Stimulated activated naive CD8-positive, alpha-beta T cell treated with anti-CD3 and anti-CD28 coated beads, Interleukin-15, Interleukin-2, amounts not matched to agents 100 ng/mL and 50 ng/mL, for 24 hours (primary cell): ENCODE results near the gene NPAS3.

Experiments used
- H3K27ac Mint-ChIP-seq: one replicate; pipeline ENCODE4 v1.8.0; 2021; ENCODE audit warnings: mild to moderate bottlenecking, mixed read lengths
- H3K27me3 Mint-ChIP-seq: one replicate; pipeline ENCODE4 v1.8.0; 2021; ENCODE audit warnings: mixed read lengths
- H3K36me3 Mint-ChIP-seq: one replicate; pipeline ENCODE4 v1.8.0; 2021; ENCODE audit warnings: low read depth, mixed read lengths
- H3K4me1 Mint-ChIP-seq: one replicate; pipeline ENCODE4 v1.8.0; 2021; ENCODE audit warnings: low read depth, mixed read lengths
- H3K4me3 Mint-ChIP-seq: one replicate; pipeline ENCODE4 v1.8.0; 2021; ENCODE audit warnings: mild to moderate bottlenecking, mixed read lengths
- H3K9me3 Mint-ChIP-seq: one replicate; pipeline ENCODE4 v1.8.0; 2021; ENCODE audit warnings: mixed read lengths

NPAS3 gene

GRCh38 chr14:33560718-33561431, 622.2 kb downstream of the NPAS3 start:
- H3K36me3 Mint-ChIP-seq = no peaks in the 10 kb centered on the region
- no peaks in the 10 kb centered on the region for H3K4me1 Mint-ChIP-seq
- no peak overlapping the region for H3K4me3 Mint-ChIP-seq
- no peaks in the 10 kb centered on the region for H3K9me3 Mint-ChIP-seq
- no peaks in the 10 kb centered on the region for H3K27me3 Mint-ChIP-seq
- H3K27ac Mint-ChIP-seq = no peak overlapping the region

GRCh38 chr14:33561488-33562175, 623.0 kb downstream of the NPAS3 start:
- Mint-ChIP-seq H3K36me3 (no peaks in the 10 kb centered on the region), H3K4me3 (no peak overlapping the region), H3K9me3 (no peaks in the 10 kb centered on the region), H3K27ac (no peak overlapping the region), H3K4me1 (no peaks in the 10 kb centered on the region), H3K27me3 (no peaks in the 10 kb centered on the region)

GRCh38 chr14:33563191-33563900, 624.7 kb downstream of the NPAS3 start:
- Mint-ChIP-seq H3K4me1 (no peaks in the 10 kb centered on the region), H3K27ac (no peak overlapping the region), H3K4me3 (no peak overlapping the region), H3K9me3 (no peaks in the 10 kb centered on the region), H3K36me3 (no peaks in the 10 kb centered on the region), H3K27me3 (no peaks in the 10 kb centered on the region)

GRCh38 chr14:33563901-33564197, 625.2 kb downstream of the NPAS3 start:
- H3K9me3 Mint-ChIP-seq = no peaks in the 10 kb centered on the region
- H3K4me3 Mint-ChIP-seq = no peak overlapping the region
- H3K27ac Mint-ChIP-seq = no peak overlapping the region

GRCh38 chr14:33564774-33565630, 626.3 kb downstream of the NPAS3 start:
- H3K4me1 Mint-ChIP-seq = no peaks in the 10 kb centered on the region
- no peak overlapping the region for H3K27ac Mint-ChIP-seq
- no peaks in the 10 kb centered on the region for H3K27me3 Mint-ChIP-seq
- no peaks in the 10 kb centered on the region for H3K9me3 Mint-ChIP-seq
- no peak overlapping the region for H3K4me3 Mint-ChIP-seq
- H3K36me3 Mint-ChIP-seq = no peaks in the 10 kb centered on the region

More at GRCh38 chr14:33563901-33564197, 625.2 kb downstream of the NPAS3 start:
- Mint-ChIP-seq H3K36me3 (no peaks in the 10 kb centered on the region), H3K27me3 (no peaks in the 10 kb centered on the region), H3K4me1 (no peaks in the 10 kb centered on the region)

GRCh38 chr14:33566082-33566481, 627.4 kb downstream of the NPAS3 start:
- H3K27ac Mint-ChIP-seq = no peak overlapping the region
- no peaks in the 10 kb centered on the region for H3K9me3 Mint-ChIP-seq
- no peaks in the 10 kb centered on the region for H3K27me3 Mint-ChIP-seq
- H3K4me1 Mint-ChIP-seq = no peaks in the 10 kb centered on the region
- H3K36me3 Mint-ChIP-seq = no peaks in the 10 kb centered on the region
- H3K4me3 Mint-ChIP-seq = no peak overlapping the region

- H3K36me3 Mint-ChIP-seq = no peaks in the 10 kb centered on the region
- no peak overlapping the region for H3K4me3 Mint-ChIP-seq
- H3K4me1 Mint-ChIP-seq = no peaks in the 10 kb centered on the region
- no peaks in the 10 kb centered on the region for H3K27me3 Mint-ChIP-seq
- H3K9me3 Mint-ChIP-seq = no peaks in the 10 kb centered on the region
- H3K27ac Mint-ChIP-seq = no peak overlapping the region
Observed at GRCh38 chr14:33567023-33567728, 628.5 kb downstream of the NPAS3 start.

- H3K9me3 Mint-ChIP-seq = no peaks in the 10 kb centered on the region
- H3K27me3 Mint-ChIP-seq = no peaks in the 10 kb centered on the region
- H3K36me3 Mint-ChIP-seq = no peaks in the 10 kb centered on the region
- H3K27ac Mint-ChIP-seq = no peak overlapping the region
- no peaks in the 10 kb centered on the region for H3K4me1 Mint-ChIP-seq
- H3K4me3 Mint-ChIP-seq = no peak overlapping the region
Observed at GRCh38 chr14:33567731-33568130, 629.1 kb downstream of the NPAS3 start.

- Mint-ChIP-seq H3K4me1 (no peaks in the 10 kb centered on the region), H3K9me3 (no peaks in the 10 kb centered on the region), H3K27ac (no peak overlapping the region), H3K36me3 (no peaks in the 10 kb centered on the region), H3K4me3 (no peak overlapping the region), H3K27me3 (no peaks in the 10 kb centered on the region)
Observed at GRCh38 chr14:33568935-33569579, 630.4 kb downstream of the NPAS3 start.

GRCh38 chr14:33569821-33570687, 631.4 kb downstream of the NPAS3 start:
- Mint-ChIP-seq H3K36me3 (no peaks in the 10 kb centered on the region), H3K27ac (no peak overlapping the region), H3K9me3 (no peaks in the 10 kb centered on the region), H3K4me3 (no peak overlapping the region), H3K4me1 (no peaks in the 10 kb centered on the region), H3K27me3 (no peaks in the 10 kb centered on the region)

- H3K27ac Mint-ChIP-seq = no peak overlapping the region
Observed at GRCh38 chr14:33570694-33571310, 632.1 kb downstream of the NPAS3 start.

GRCh38 chr14:33573301-33573880, 634.7 kb downstream of the NPAS3 start:
- Mint-ChIP-seq H3K27ac (no peak overlapping the region), H3K4me3 (no peak overlapping the region), H3K4me1 (no peaks in the 10 kb centered on the region), H3K27me3 (no peaks in the 10 kb centered on the region), H3K36me3 (no peaks in the 10 kb centered on the region), H3K9me3 (no peaks in the 10 kb centered on the region)

More at GRCh38 chr14:33570694-33571310, 632.1 kb downstream of the NPAS3 start:
- Mint-ChIP-seq H3K27me3 (no peaks in the 10 kb centered on the region), H3K4me1 (no peaks in the 10 kb centered on the region), H3K36me3 (no peaks in the 10 kb centered on the region), H3K9me3 (no peaks in the 10 kb centered on the region), H3K4me3 (no peak overlapping the region)

- H3K27ac Mint-ChIP-seq = no peak overlapping the region
- H3K4me1 Mint-ChIP-seq = no peaks in the 10 kb centered on the region
- H3K4me3 Mint-ChIP-seq = no peak overlapping the region
- H3K9me3 Mint-ChIP-seq = no peaks in the 10 kb centered on the region
- H3K27me3 Mint-ChIP-seq = no peaks in the 10 kb centered on the region
- H3K36me3 Mint-ChIP-seq = no peaks in the 10 kb centered on the region
Observed at GRCh38 chr14:33576014-33576413, 637.3 kb downstream of the NPAS3 start.
